Measurements from ENCODE around the gene PTPN20. TPM values are rescaled to one million over a fixed set of nuclear protein-coding genes. Genes with fewer than 3 reads are reported as not detected.
A peak's percentile ranks its signal among the peaks of the same experiment; 100 is the strongest.

PTPN20 gene
- total RNA-seq, 2 experiments from 2014 or later = 2.2 to 2.5 TPM

DNA sequence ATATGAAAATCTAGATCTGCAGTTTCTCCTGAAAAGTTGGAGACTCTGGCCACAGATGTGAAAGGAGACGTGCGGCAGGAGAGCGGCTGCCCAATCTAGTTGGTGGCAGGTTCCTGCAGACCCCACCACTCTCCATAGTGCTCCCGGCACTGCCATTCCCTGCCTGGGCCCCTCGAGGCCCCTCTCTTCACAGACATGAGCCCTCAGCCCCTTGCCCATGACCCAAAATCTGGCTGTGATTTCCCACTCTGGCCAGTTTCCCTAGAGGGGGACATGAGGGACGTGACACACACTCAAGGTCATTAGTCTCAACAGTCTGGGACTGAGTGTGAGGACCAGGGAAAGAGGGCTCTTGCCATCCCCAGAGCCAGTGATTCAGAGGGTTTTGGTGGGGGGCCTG is 138.7 kb downstream of the PTPN20 start:
- H3K36me3 ChIP-seq (ENCODE audit: insufficient read depth, low read length) = no peaks in the 10 kb centered on the region
- CTCF ChIA-PET = interaction anchor here (1.8 to 2.7 kb wide), 2 partner anchors 262 to 263 kb away, joined by 7 to 76 read pairs; no protein-coding TSS in a partner anchor

DNA sequence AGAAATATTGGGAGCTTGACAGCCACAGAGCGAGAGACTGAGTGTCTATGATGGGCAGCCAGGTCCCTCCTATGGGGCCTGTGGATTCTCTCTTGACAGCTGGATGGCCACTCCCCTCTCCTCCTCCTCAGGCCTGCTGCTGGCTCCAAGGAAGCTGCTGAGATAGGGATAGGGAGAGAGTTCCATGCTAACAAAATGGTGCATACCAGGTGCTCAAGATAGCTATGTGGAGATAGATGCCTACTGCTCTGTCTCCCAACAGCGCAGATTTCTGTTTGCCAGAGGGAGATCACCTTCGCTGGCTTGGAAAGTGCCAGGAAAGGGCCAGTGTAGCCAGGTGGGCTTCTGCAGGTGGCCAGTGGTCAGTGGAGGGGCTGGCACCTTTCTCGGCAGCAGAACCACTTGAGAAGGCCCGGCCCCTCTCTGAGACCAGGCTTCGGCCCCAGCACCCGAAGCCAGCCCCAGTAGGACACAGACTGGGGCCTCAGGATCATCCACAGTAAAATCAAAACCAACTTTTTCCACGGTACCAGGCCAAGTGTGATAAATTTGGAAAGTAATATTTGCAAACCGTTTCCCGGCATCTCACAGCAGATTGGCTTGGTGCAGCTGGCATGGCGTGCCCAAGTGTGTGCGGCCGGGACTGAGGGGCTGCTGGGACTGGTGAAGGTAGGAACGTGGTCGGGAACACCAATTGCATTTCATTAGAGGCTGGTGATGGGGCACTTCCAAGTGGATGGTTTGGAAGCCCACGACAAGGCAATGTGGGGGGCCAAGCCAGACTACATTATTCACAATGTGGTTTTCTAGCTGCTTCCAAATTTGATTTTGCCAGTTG is 139.6 kb downstream of the PTPN20 start:
- peaks cover 23% of the 10 kb centered on the region for H3K4me1 Mint-ChIP-seq (ENCODE audit: low read depth)
- ChIA-PET POLR2A (no interaction called here), CTCF (interaction anchor here (1.8 kb wide), 1 partner anchor 261 kb away, joined by 7 read pairs; no protein-coding TSS in a partner anchor)
- intact Hi-C loops (cut with DNase I, micrococcal nuclease) = no loop called here
- no peaks in the 10 kb centered on the region for H3K9me3 ChIP-seq (ENCODE audit: control insufficient read depth in 1 of 2, insufficient read depth in 1 of 2, low read length in 2 of 2)
- no peak overlapping the region for H3K27ac Mint-ChIP-seq
- H3K27ac ChIP-seq (ENCODE audit: low read depth in 1 of 2, low read length in 2 of 2) = no peak overlapping the region
- no peak overlapping the region for H3K4me3 ChIP-seq (ENCODE audit: low read length)
- H3K4me3 Mint-ChIP-seq = no peak overlapping the region
- ATAC-seq (ENCODE audit: poor library complexity) (no peak), DNase-seq (no peak)
- no peaks in the 10 kb centered on the region for H3K36me3 ChIP-seq (ENCODE audit: insufficient read depth, low read length)
- H3K27me3 Mint-ChIP-seq = no peaks in the 10 kb centered on the region
- TF ChIP-seq, protein P1, sequence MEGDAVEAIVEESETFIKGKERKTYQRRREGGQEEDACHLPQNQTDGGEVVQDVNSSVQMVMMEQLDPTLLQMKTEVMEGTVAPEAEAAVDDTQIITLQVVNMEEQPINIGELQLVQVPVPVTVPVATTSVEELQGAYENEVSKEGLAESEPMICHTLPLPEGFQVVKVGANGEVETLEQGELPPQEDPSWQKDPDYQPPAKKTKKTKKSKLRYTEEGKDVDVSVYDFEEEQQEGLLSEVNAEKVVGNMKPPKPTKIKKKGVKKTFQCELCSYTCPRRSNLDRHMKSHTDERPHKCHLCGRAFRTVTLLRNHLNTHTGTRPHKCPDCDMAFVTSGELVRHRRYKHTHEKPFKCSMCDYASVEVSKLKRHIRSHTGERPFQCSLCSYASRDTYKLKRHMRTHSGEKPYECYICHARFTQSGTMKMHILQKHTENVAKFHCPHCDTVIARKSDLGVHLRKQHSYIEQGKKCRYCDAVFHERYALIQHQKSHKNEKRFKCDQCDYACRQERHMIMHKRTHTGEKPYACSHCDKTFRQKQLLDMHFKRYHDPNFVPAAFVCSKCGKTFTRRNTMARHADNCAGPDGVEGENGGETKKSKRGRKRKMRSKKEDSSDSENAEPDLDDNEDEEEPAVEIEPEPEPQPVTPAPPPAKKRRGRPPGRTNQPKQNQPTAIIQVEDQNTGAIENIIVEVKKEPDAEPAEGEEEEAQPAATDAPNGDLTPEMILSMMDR (IDR thresholded peaks at IDR 0.05) = no peak
- H3K9me3 Mint-ChIP-seq = no peaks in the 10 kb centered on the region
- H3K27me3 ChIP-seq (ENCODE audit: control insufficient read depth in 1 of 2, insufficient read depth in 2 of 2, low read length in 2 of 2) = no peaks in the 10 kb centered on the region
- peaks cover 17% of the 10 kb centered on the region for H3K4me1 ChIP-seq (ENCODE audit: insufficient read depth, low read length)
- H3K36me3 Mint-ChIP-seq (ENCODE audit: low read depth) = no peaks in the 10 kb centered on the region

More for the DNA sequence above, 138.7 kb downstream of the PTPN20 start:
- Histone ChIP-seq H3K4me3 (ENCODE audit: low read length) (no peak overlapping the region), H3K27ac (ENCODE audit: low read depth in 1 of 2, low read length in 2 of 2) (no peak overlapping the region), H3K4me1 (ENCODE audit: insufficient read depth, low read length) (peaks cover 17% of the 10 kb centered on the region), H3K9me3 (ENCODE audit: control insufficient read depth in 1 of 2, insufficient read depth in 1 of 2, low read length in 2 of 2) (no peaks in the 10 kb centered on the region), H3K27me3 (ENCODE audit: control insufficient read depth in 1 of 2, insufficient read depth in 2 of 2, low read length in 2 of 2) (no peaks in the 10 kb centered on the region)
- Mint-ChIP-seq H3K27me3 (no peaks in the 10 kb centered on the region), H3K4me3 (no peak overlapping the region), H3K4me1 (ENCODE audit: low read depth) (peaks cover 23% of the 10 kb centered on the region), H3K9me3 (no peaks in the 10 kb centered on the region), H3K27ac (no peak overlapping the region), H3K36me3 (ENCODE audit: low read depth) (no peaks in the 10 kb centered on the region)
- TF ChIP-seq, protein P1 (IDR thresholded peaks at IDR 0.05) = no peak
- DNase-seq (peak in 1 of 14 experiments; percentile 20), ATAC-seq (ENCODE audit: poor library complexity) (no peak)
- intact Hi-C loops (cut with DNase I, micrococcal nuclease) = loop anchor here (5.0 to 10.0 kb wide), 2 partner anchors 115 to 117 kb away; no protein-coding TSS in a partner anchor
- POLR2A ChIA-PET = no interaction called here

DNA sequence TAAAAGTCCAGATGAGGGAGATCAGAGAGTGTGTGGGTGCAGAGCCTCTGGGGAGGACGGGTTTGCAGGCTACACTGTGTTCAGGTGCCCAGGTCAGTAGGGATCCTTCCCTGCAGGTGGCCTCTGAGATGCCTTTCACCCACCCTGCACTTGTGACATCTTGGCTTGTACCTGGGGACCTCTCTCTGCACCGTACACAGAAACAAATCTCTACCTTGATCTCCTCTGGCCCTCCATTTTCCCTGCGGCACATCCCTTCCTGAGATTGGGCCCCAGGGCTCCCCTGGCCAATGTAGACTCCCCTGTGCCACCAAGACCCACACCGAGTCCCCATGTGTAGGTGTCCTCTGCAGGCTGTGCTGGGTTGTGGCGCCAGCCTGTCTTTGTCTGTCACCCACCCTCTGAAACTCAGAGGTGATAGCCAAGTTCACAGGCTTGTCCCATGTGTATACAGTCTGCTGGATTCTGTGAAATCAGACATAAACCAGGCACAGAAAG is 140.6 kb downstream of the PTPN20 start:
- H3K27ac ChIP-seq (ENCODE audit: low read depth in 1 of 2, low read length in 2 of 2) = no peak overlapping the region
- no peak overlapping the region for H3K4me3 ChIP-seq (ENCODE audit: low read length)
- POLR2A ChIA-PET = no interaction called here
- no peak overlapping the region for H3K4me3 Mint-ChIP-seq
- H3K9me3 ChIP-seq (ENCODE audit: control insufficient read depth in 1 of 2, insufficient read depth in 1 of 2, low read length in 2 of 2) = no peaks in the 10 kb centered on the region
- H3K36me3 Mint-ChIP-seq (ENCODE audit: low read depth) = no peaks in the 10 kb centered on the region
- H3K4me1 ChIP-seq (ENCODE audit: insufficient read depth, low read length) = peaks cover 17% of the 10 kb centered on the region
- H3K9me3 Mint-ChIP-seq = no peaks in the 10 kb centered on the region
- H3K27me3 Mint-ChIP-seq = no peaks in the 10 kb centered on the region
- no peak overlapping the region for H3K27ac Mint-ChIP-seq
- ATAC-seq (ENCODE audit: poor library complexity) (no peak), DNase-seq (no peak)
- H3K27me3 ChIP-seq (ENCODE audit: control insufficient read depth in 1 of 2, insufficient read depth in 2 of 2, low read length in 2 of 2) = no peaks in the 10 kb centered on the region
- TF ChIP-seq, protein P1 (IDR thresholded peaks at IDR 0.05) = no peak
- intact Hi-C loops (cut with DNase I, micrococcal nuclease) = no loop called here
- H3K4me1 Mint-ChIP-seq (ENCODE audit: low read depth) = peaks cover 22% of the 10 kb centered on the region
- CTCF ChIA-PET = interaction anchor here (1.8 kb wide), 1 partner anchor 260 kb away, joined by 7 read pairs; no protein-coding TSS in a partner anchor
- H3K36me3 ChIP-seq (ENCODE audit: insufficient read depth, low read length) = no peaks in the 10 kb centered on the region
